GM23338 (cell line): ENCODE results near the gene SPTLC2. TPM values are rescaled to one million over a fixed set of nuclear protein-coding genes. Genes with fewer than 3 reads are reported as not detected.

Source experiments
- ATAC-seq: fragments of 200-7000 bp; cut with Tn5 transposase; 3 replicates; pipeline ENCODE4 v1.9.1; 2020
- DNase-seq: peaks from one replicate; pipeline ENCODE4 v3.0.0-alpha.2; 2015; ENCODE audit warnings: low spot score
- H2AFZ ChIP-seq: fragments of 200-600 bp; sonication (generic); 2 replicates; pipeline ENCODE4 v1.8.0; 2016; ENCODE audit warnings: antibody characterized with exemption, mild to moderate bottlenecking, moderate library complexity
- H3F3A ChIP-seq: fragments of 200-600 bp; sonication (generic); replicated peaks from 2 replicates; pipeline ENCODE4 v1.8.0; 2017; ENCODE audit warnings: antibody characterized with exemption, mixed run types, low read depth
- H3K27ac ChIP-seq: fragments of 200-600 bp; sonication (generic); 2 replicates; pipeline ENCODE4 v1.6.1; 2016; ENCODE audit warnings: low read depth
- H3K27me3 ChIP-seq: fragments of 200-600 bp; sonication (generic); 2 replicates; pipeline ENCODE4 v1.8.0; 2016; ENCODE audit warnings: mild to moderate bottlenecking, mixed run types, moderate library complexity; ENCODE audit not compliant: insufficient read depth
- H3K36me3 ChIP-seq: fragments of 200-600 bp; sonication (generic); 2 replicates; pipeline ENCODE4 v1.8.0; 2016; ENCODE audit warnings: mild to moderate bottlenecking; ENCODE audit not compliant: insufficient read depth
- H3K4me1 ChIP-seq: fragments of 200-600 bp; sonication (generic); 2 replicates; pipeline ENCODE4 v1.8.0; 2016; ENCODE audit warnings: mild to moderate bottlenecking, moderate library complexity; ENCODE audit not compliant: insufficient read depth
- H3K4me2 ChIP-seq: fragments of 200-600 bp; sonication (generic); 2 replicates; pipeline ENCODE4 v1.7.1; 2017; ENCODE audit warnings: mixed run types
- H3K4me3 ChIP-seq: fragments of 200-600 bp; sonication (generic); 2 replicates; pipeline ENCODE4 v1.6.1; 2016; ENCODE audit warnings: mixed run types
- H3K79me2 ChIP-seq: fragments of 200-600 bp; sonication (generic); replicated peaks from 2 replicates; pipeline ENCODE4 v1.8.0; 2017; ENCODE audit warnings: mild to moderate bottlenecking; ENCODE audit not compliant: insufficient read depth
- H3K9me2 ChIP-seq: fragments of 200-600 bp; sonication (generic); 2 replicates; pipeline ENCODE4 v1.8.0; 2017; ENCODE audit not compliant: insufficient read depth
- H4K20me1 ChIP-seq: fragments of 200-600 bp; sonication (generic); replicated peaks from 2 replicates; pipeline ENCODE4 v1.8.0; 2017; ENCODE audit warnings: mild to moderate bottlenecking; ENCODE audit not compliant: insufficient read depth
- H3K27ac Mint-ChIP-seq: 2 replicates; pipeline ENCODE4 v1.8.0; 2020; ENCODE audit warnings: inconsistent platforms, mild to moderate bottlenecking, moderate library complexity, mixed read lengths
- H3K27me3 Mint-ChIP-seq: 3 replicates; pipeline ENCODE4 v1.8.0; 2022; ENCODE audit warnings: low read depth, mild to moderate bottlenecking, moderate library complexity, mixed read lengths, inconsistent platforms; ENCODE audit not compliant: insufficient read depth, poor library complexity
- H3K36me3 Mint-ChIP-seq: 3 replicates; pipeline ENCODE4 v1.8.0; 2021; ENCODE audit warnings: low read depth, mild to moderate bottlenecking, inconsistent platforms, moderate library complexity, mixed read lengths
- H3K4me1 Mint-ChIP-seq: 3 replicates; pipeline ENCODE4 v1.8.0; 2020; ENCODE audit warnings: mild to moderate bottlenecking, inconsistent platforms, mixed read lengths
- H3K4me3 Mint-ChIP-seq: 3 replicates; pipeline ENCODE4 v1.8.0; 2021; ENCODE audit warnings: moderate library complexity, mild to moderate bottlenecking, inconsistent platforms, mixed read lengths
- H3K9me3 Mint-ChIP-seq: 3 replicates; pipeline ENCODE4 v1.8.0; 2020; ENCODE audit warnings: moderate library complexity, mild to moderate bottlenecking, inconsistent platforms, mixed read lengths
- CREB1 ChIP-seq: fragments of 250-450 bp; sonication (Bioruptor Pico); IDR thresholded peaks from 2 replicates; pipeline ENCODE4 v1.5.0; 2020; ENCODE audit warnings: low read depth, mild to moderate bottlenecking, moderate library complexity
- EZH2 ChIP-seq: fragments of 200-600 bp; sonication (generic); IDR thresholded peaks from one replicate; pipeline ENCODE4 v1.8.0; 2017; ENCODE audit warnings: antibody characterized with exemption, mild to moderate bottlenecking, low read depth; ENCODE audit not compliant: unreplicated experiment
- EZH2phosphoT487 ChIP-seq: fragments of 200-600 bp; sonication (generic); IDR thresholded peaks from one replicate; pipeline ENCODE4 v1.8.1; 2018; ENCODE audit warnings: antibody characterized with exemption; ENCODE audit not compliant: unreplicated experiment
- JUNB ChIP-seq: IDR thresholded peaks from one replicate; pipeline ENCODE4 v1.6.1; 2016; ENCODE audit warnings: antibody characterized with exemption; ENCODE audit not compliant: unreplicated experiment
- NANOG ChIP-seq: IDR thresholded peaks from 2 replicates; pipeline ENCODE4 v1.6.1; 2016; ENCODE audit warnings: antibody characterized with exemption, borderline replicate concordance
- POLR2AphosphoS5 ChIP-seq: IDR thresholded peaks from 2 replicates; pipeline ENCODE4 v1.6.1; 2016; ENCODE audit warnings: antibody characterized with exemption, low read depth
- STAT1 ChIP-seq: IDR thresholded peaks from one replicate; pipeline ENCODE4 v1.6.1; 2016; ENCODE audit warnings: antibody characterized with exemption; ENCODE audit not compliant: unreplicated experiment
- ZNF114 ChIP-seq: fragments of 250-450 bp; sonication (Bioruptor Pico); IDR thresholded peaks from 2 replicates; pipeline ENCODE4 v1.5.0; 2020; ENCODE audit warnings: mild to moderate bottlenecking, moderate library complexity
- ZNF331 ChIP-seq: fragments of 250-450 bp; sonication (Bioruptor Pico); IDR thresholded peaks from 2 replicates; pipeline ENCODE4 v1.5.0; 2020; ENCODE audit warnings: low read depth, mild to moderate bottlenecking, moderate library complexity
- polyA plus RNA-seq: library from polyadenylated mRNA; unstranded; fragments of >200 nt; fragmentation: Nextera tagmentation; extraction: Ambion mirVana; gene quantifications from 2 replicates; pipeline ENCODE4 v1.2.1, GENCODE V29; 2016
- total RNA-seq: library from RNA; depleted of rRNA; stranded (reverse); fragments of >200 nt; shearing (Covaris generic); gene quantifications from 2 replicates; pipeline ENCODE4 v1.2.3, GENCODE V29; 2014
- TF ChIP-seq, protein P1 (sequence below): IDR thresholded peaks from 2 replicates; pipeline ENCODE4 v1.6.1; 2016; ENCODE audit warnings: antibody characterized with exemption
- TF ChIP-seq, protein P2 (sequence below), 2 experiments: fragments of 200-600 bp in 1 of 2; sonication (generic) in 1 of 2; conservative IDR thresholded peaks; 2 replicates each; pipeline versions ENCODE4 v1.5.1 to v1.6.1; 2016 to 2017; ENCODE audit warnings: antibody characterized with exemption in 2 of 2, low read depth in 2 of 2, mild to moderate bottlenecking in 2 of 2, moderate library complexity in 1 of 2
- TF ChIP-seq, protein P3 (sequence below): fragments of 250-450 bp; sonication (Bioruptor Pico); IDR thresholded peaks from 2 replicates; pipeline ENCODE4 v1.5.0; 2020; ENCODE audit warnings: mild to moderate bottlenecking, moderate library complexity
- TF ChIP-seq, protein P4 (sequence below): IDR thresholded peaks from one replicate; pipeline ENCODE4 v1.6.1; 2018; ENCODE audit warnings: antibody characterized with exemption; ENCODE audit not compliant: unreplicated experiment

SPTLC2 gene
- total and polyA plus RNA-seq, 2 experiments from 2014 or later, result 22.3 to 38.9 TPM

DNA sequence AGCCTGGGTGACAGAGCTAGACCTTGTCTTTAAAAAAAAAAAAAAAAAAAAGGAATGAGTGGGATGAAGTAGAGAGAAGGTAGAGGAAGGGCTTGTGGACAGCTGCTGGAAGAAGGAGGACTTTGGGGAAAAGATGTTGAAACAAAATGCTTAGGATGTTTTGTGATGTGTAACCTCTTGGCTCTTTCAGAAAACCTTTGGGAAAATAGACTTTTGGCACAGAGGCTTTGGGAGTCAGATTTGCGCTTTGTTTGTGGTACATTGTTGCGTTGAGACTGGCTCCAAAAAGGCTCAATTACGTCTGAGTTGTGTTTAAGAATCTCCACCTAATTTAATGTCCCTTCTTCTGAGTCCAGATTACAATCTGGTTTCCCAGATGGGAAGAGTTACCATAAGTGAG is 32.9 kb upstream of the SPTLC2 start:
- no peaks in the 10 kb centered on the region for H3F3A ChIP-seq
- H3K9me2 ChIP-seq, result no peaks in the 10 kb centered on the region
- peaks cover 6% of the 10 kb centered on the region for H3K4me1 Mint-ChIP-seq
- no peak overlapping the region for H3K27ac Mint-ChIP-seq
- H3K36me3 Mint-ChIP-seq, result no peaks in the 10 kb centered on the region
- no peaks in the 10 kb centered on the region for H4K20me1 ChIP-seq
- no peak overlapping the region for H3K4me2 ChIP-seq
- H3K79me2 ChIP-seq, result no peaks in the 10 kb centered on the region
- H3K27me3 Mint-ChIP-seq, result no peaks in the 10 kb centered on the region
- no peaks in the 10 kb centered on the region for H3K27me3 ChIP-seq
- TF ChIP-seq POLR2AphosphoS5 (no peak), EZH2phosphoT487 (no peak), CREB1 (CRISPR knock-in tag) (no peak), EZH2 (no peak), STAT1 (no peak), ZNF114 (CRISPR knock-in tag) (no peak), NANOG (no peak), ZNF331 (CRISPR knock-in tag) (no peak), JUNB (no peak)
- TF ChIP-seq, protein P1, sequence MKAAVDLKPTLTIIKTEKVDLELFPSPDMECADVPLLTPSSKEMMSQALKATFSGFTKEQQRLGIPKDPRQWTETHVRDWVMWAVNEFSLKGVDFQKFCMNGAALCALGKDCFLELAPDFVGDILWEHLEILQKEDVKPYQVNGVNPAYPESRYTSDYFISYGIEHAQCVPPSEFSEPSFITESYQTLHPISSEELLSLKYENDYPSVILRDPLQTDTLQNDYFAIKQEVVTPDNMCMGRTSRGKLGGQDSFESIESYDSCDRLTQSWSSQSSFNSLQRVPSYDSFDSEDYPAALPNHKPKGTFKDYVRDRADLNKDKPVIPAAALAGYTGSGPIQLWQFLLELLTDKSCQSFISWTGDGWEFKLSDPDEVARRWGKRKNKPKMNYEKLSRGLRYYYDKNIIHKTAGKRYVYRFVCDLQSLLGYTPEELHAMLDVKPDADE, result no peak
- TF ChIP-seq, protein P2, sequence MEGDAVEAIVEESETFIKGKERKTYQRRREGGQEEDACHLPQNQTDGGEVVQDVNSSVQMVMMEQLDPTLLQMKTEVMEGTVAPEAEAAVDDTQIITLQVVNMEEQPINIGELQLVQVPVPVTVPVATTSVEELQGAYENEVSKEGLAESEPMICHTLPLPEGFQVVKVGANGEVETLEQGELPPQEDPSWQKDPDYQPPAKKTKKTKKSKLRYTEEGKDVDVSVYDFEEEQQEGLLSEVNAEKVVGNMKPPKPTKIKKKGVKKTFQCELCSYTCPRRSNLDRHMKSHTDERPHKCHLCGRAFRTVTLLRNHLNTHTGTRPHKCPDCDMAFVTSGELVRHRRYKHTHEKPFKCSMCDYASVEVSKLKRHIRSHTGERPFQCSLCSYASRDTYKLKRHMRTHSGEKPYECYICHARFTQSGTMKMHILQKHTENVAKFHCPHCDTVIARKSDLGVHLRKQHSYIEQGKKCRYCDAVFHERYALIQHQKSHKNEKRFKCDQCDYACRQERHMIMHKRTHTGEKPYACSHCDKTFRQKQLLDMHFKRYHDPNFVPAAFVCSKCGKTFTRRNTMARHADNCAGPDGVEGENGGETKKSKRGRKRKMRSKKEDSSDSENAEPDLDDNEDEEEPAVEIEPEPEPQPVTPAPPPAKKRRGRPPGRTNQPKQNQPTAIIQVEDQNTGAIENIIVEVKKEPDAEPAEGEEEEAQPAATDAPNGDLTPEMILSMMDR (conservative IDR thresholded peaks at IDR 0.05; ENCODE audit: low read depth in 2 of 2), result no peak
- TF ChIP-seq, protein P3, sequence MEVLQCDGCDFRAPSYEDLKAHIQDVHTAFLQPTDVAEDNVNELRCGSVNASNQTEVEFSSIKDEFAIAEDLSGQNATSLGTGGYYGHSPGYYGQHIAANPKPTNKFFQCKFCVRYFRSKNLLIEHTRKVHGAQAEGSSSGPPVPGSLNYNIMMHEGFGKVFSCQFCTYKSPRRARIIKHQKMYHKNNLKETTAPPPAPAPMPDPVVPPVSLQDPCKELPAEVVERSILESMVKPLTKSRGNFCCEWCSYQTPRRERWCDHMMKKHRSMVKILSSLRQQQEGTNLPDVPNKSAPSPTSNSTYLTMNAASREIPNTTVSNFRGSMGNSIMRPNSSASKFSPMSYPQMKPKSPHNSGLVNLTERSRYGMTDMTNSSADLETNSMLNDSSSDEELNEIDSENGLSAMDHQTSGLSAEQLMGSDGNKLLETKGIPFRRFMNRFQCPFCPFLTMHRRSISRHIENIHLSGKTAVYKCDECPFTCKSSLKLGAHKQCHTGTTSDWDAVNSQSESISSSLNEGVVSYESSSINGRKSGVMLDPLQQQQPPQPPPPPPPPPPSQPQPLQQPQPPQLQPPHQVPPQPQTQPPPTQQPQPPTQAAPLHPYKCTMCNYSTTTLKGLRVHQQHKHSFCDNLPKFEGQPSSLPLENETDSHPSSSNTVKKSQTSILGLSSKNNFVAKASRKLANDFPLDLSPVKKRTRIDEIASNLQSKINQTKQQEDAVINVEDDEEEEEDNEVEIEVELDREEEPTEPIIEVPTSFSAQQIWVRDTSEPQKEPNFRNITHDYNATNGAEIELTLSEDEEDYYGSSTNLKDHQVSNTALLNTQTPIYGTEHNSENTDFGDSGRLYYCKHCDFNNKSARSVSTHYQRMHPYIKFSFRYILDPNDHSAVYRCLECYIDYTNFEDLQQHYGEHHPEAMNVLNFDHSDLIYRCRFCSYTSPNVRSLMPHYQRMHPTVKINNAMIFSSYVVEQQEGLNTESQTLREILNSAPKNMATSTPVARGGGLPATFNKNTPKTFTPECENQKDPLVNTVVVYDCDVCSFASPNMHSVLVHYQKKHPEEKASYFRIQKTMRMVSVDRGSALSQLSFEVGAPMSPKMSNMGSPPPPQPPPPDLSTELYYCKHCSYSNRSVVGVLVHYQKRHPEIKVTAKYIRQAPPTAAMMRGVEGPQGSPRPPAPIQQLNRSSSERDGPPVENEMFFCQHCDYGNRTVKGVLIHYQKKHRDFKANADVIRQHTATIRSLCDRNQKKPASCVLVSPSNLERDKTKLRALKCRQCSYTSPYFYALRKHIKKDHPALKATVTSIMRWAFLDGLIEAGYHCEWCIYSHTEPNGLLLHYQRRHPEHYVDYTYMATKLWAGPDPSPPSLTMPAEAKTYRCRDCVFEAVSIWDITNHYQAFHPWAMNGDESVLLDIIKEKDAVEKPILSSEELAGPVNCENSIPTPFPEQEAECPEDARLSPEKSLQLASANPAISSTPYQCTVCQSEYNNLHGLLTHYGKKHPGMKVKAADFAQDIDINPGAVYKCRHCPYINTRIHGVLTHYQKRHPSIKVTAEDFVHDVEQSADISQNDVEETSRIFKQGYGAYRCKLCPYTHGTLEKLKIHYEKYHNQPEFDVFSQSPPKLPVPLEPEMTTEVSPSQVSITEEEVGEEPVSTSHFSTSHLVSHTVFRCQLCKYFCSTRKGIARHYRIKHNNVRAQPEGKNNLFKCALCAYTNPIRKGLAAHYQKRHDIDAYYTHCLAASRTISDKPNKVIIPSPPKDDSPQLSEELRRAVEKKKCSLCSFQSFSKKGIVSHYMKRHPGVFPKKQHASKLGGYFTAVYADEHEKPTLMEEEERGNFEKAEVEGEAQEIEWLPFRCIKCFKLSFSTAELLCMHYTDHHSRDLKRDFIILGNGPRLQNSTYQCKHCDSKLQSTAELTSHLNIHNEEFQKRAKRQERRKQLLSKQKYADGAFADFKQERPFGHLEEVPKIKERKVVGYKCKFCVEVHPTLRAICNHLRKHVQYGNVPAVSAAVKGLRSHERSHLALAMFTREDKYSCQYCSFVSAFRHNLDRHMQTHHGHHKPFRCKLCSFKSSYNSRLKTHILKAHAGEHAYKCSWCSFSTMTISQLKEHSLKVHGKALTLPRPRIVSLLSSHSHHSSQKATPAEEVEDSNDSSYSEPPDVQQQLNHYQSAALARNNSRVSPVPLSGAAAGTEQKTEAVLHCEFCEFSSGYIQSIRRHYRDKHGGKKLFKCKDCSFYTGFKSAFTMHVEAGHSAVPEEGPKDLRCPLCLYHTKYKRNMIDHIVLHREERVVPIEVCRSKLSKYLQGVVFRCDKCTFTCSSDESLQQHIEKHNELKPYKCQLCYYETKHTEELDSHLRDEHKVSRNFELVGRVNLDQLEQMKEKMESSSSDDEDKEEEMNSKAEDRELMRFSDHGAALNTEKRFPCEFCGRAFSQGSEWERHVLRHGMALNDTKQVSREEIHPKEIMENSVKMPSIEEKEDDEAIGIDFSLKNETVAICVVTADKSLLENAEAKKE (CRISPR knock-in tag), result no peak
- TF ChIP-seq, protein P4, sequence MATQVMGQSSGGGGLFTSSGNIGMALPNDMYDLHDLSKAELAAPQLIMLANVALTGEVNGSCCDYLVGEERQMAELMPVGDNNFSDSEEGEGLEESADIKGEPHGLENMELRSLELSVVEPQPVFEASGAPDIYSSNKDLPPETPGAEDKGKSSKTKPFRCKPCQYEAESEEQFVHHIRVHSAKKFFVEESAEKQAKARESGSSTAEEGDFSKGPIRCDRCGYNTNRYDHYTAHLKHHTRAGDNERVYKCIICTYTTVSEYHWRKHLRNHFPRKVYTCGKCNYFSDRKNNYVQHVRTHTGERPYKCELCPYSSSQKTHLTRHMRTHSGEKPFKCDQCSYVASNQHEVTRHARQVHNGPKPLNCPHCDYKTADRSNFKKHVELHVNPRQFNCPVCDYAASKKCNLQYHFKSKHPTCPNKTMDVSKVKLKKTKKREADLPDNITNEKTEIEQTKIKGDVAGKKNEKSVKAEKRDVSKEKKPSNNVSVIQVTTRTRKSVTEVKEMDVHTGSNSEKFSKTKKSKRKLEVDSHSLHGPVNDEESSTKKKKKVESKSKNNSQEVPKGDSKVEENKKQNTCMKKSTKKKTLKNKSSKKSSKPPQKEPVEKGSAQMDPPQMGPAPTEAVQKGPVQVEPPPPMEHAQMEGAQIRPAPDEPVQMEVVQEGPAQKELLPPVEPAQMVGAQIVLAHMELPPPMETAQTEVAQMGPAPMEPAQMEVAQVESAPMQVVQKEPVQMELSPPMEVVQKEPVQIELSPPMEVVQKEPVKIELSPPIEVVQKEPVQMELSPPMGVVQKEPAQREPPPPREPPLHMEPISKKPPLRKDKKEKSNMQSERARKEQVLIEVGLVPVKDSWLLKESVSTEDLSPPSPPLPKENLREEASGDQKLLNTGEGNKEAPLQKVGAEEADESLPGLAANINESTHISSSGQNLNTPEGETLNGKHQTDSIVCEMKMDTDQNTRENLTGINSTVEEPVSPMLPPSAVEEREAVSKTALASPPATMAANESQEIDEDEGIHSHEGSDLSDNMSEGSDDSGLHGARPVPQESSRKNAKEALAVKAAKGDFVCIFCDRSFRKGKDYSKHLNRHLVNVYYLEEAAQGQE, result no peak
- ATAC-seq (no peak), DNase-seq (no peak)
- no peak overlapping the region for H3K4me3 ChIP-seq
- no peaks in the 10 kb centered on the region for H3K36me3 ChIP-seq
- no peaks in the 10 kb centered on the region for H3K4me1 ChIP-seq
- peaks cover 5% of the 10 kb centered on the region; the same call in 2 of the 3 replicates for H3K9me3 Mint-ChIP-seq
- no peak overlapping the region for H2AFZ ChIP-seq
- no peak overlapping the region for H3K4me3 Mint-ChIP-seq
- H3K27ac ChIP-seq, result no peak overlapping the region
